K562 (cell line): ENCODE results near the gene ST7. TPM values are rescaled to one million over a fixed set of nuclear protein-coding genes. Genes with fewer than 3 reads are reported as not detected.

Experiments used
- CEBPZ ChIP-seq: fragments of 150-350 bp; IDR thresholded peaks from 2 replicates; pipeline ENCODE4 v1.6.1; 2014; ENCODE audit warnings: low read depth, mild to moderate bottlenecking, low read length, borderline replicate concordance
- CREB3 ChIP-seq: fragments of 450-650 bp; conservative IDR thresholded peaks from 2 replicates; pipeline ENCODE4 v1.6.1; 2016; ENCODE audit warnings: missing genetic modification characterization, low read depth, mild to moderate bottlenecking, missing compliant biosample characterization, moderate library complexity
- HDAC2 ChIP-seq: fragments of 450-650 bp; IDR thresholded peaks from 2 replicates; pipeline ENCODE4 v1.6.1; 2016; ENCODE audit warnings: mild to moderate bottlenecking
- L3MBTL2 ChIP-seq: fragments of 450-650 bp; IDR thresholded peaks from 2 replicates; pipeline ENCODE4 v1.6.1; 2016; ENCODE audit warnings: mild to moderate bottlenecking, moderate library complexity
- MCM7 ChIP-seq, 2 experiments: fragments of 450-650 bp; IDR thresholded peaks; 2 replicates each; pipeline ENCODE4 v1.6.1; 2016 to 2018
- NCOA2 ChIP-seq, 2 experiments: fragments of 450-650 bp; IDR thresholded peaks; 2 replicates each; pipeline ENCODE4 v1.6.1; 2018; ENCODE audit warnings: mild to moderate bottlenecking in 2 of 2, moderate library complexity in 1 of 2; ENCODE audit not compliant: partially characterized antibody in 2 of 2
- NCOA4 ChIP-seq: fragments of 450-650 bp; IDR thresholded peaks from 2 replicates; pipeline ENCODE4 v1.6.1; 2018; ENCODE audit warnings: mild to moderate bottlenecking; ENCODE audit not compliant: partially characterized antibody
- NKRF ChIP-seq: fragments of 450-650 bp; IDR thresholded peaks from 2 replicates; pipeline ENCODE4 v1.6.1; 2016; ENCODE audit warnings: borderline replicate concordance
- NUFIP1 ChIP-seq: fragments of 450-650 bp; IDR thresholded peaks from 2 replicates; pipeline ENCODE4 v1.6.1; 2018; ENCODE audit not compliant: partially characterized antibody
- PCBP1 ChIP-seq: fragments of 200-400 bp; formaldehyde crosslinking; IDR thresholded peaks from 2 replicates; pipeline ENCODE4 v1.6.1; 2018; ENCODE audit warnings: mild to moderate bottlenecking, low read depth, low read length; ENCODE audit not compliant: poor library complexity, severe bottlenecking
- PURB ChIP-seq: sonication (generic); formaldehyde crosslinking; IDR thresholded peaks from 2 replicates; pipeline ENCODE4 v1.9.0; 2021; ENCODE audit warnings: low read depth, mild to moderate bottlenecking, missing genetic modification reagents
- SMARCE1 ChIP-seq: fragments of 450-650 bp; IDR thresholded peaks from 2 replicates; pipeline ENCODE4 v1.7.1; 2016; ENCODE audit warnings: mild to moderate bottlenecking
- SNRNP70 ChIP-seq: fragments of 200-400 bp; formaldehyde crosslinking; optimal IDR thresholded peaks from 2 replicates; pipeline ENCODE3; 2017; ENCODE audit warnings: low read depth, low read length
- THRAP3 ChIP-seq: fragments of 450-650 bp; IDR thresholded peaks from 2 replicates; pipeline ENCODE4 v1.6.1; 2016; ENCODE audit warnings: mild to moderate bottlenecking, inconsistent platforms, borderline replicate concordance
- ZNF277 ChIP-seq: fragments of 250-450 bp; sonication (Bioruptor Pico); IDR thresholded peaks from 2 replicates; pipeline ENCODE4 v1.8.0; 2022; ENCODE audit warnings: inconsistent platforms, mild to moderate bottlenecking, moderate library complexity, borderline replicate concordance
- ZNF354B ChIP-seq: fragments of 250-450 bp; sonication (Bioruptor Pico); IDR thresholded peaks from 2 replicates; pipeline ENCODE4 v1.4.0; 2020
- ZNF512 ChIP-seq: IDR thresholded peaks from 2 replicates; pipeline ENCODE4 v1.6.1; 2016; ENCODE audit warnings: missing genetic modification characterization, missing compliant biosample characterization
- ZNF668 ChIP-seq: fragments of 250-450 bp; sonication (Bioruptor Pico); IDR thresholded peaks from 2 replicates; pipeline ENCODE4 v1.8.0; 2022; ENCODE audit warnings: mild to moderate bottlenecking, inconsistent platforms
- polyA plus RNA-seq, 8 experiments: library from polyadenylated mRNA; depleted of rRNA in 4 of 8; stranded (reverse) in 5 of 8; unstranded in 3 of 8; fragments of >200 nt; fragmentation: Nextera tagmentation in 2 of 8; fragmentation: Illumina TruSeq in 1 of 8; extraction: Ambion mirVana in 2 of 8; extraction: Trizol in 1 of 8; gene quantifications; 2 replicates each; pipeline versions ENCODE4 v1.2.1 to v1.2.3, GENCODE V29; 2011 to 2014; ENCODE audit warnings: inconsistent platforms in 1 of 8, missing spikeins in 1 of 8
- total RNA-seq, 7 experiments: library from RNA; depleted of rRNA in 6 of 7; stranded (reverse); fragments of >200 nt in 6 of 7; fragmentation: Illumina TruSeq in 2 of 7; extraction: Trizol in 2 of 7; gene quantifications; 2 replicates each; pipeline versions ENCODE4 v1.2.1 to v1.2.3, GENCODE V29; 2011 to 2021; ENCODE audit warnings: low replicate concordance in 1 of 7

ST7 gene
- total and polyA plus RNA-seq, 9 of the 15 experiments (the other 6 are each of a cell fraction or from before 2014, with no cell fraction given), result 23.9 to 56.3 (median 36.9) TPM

- TF ChIP-seq PCBP1 (no peak), L3MBTL2 (no peak), PURB (CRISPR knock-in tag) (no peak), HDAC2 (0 out of 2 replicates have a peak, but pooled peaks have one; percentile 13), ZNF277 (CRISPR knock-in tag) (no peak), THRAP3 (peak; percentile 15; the same call in 1 of the 2 replicates), MCM7 (IDR thresholded peaks at IDR 0.05) (no peak), NUFIP1 (no peak), ZNF354B (CRISPR knock-in tag) (no peak), ZNF512 (tag) (no peak), NKRF (peak; percentile 63; the same call in 1 of the 2 replicates), SMARCE1 (no peak), CREB3 (tag) (no peak), CEBPZ (no peak), NCOA2 (IDR thresholded peaks at IDR 0.05; ENCODE audit: partially characterized antibody in 2 of 2) (peak in 1 of 2 experiments; percentile 12), SNRNP70 (no peak), ZNF668 (CRISPR knock-in tag) (no peak), NCOA4 (peak; percentile 28)
Observed at GRCh38 chr7:117015258-117016184, 62.2 kb downstream of the ST7 start (continued).
